H1 (cell line): ENCODE results near the gene ZNF681. TPM values are rescaled to one million over a fixed set of nuclear protein-coding genes. Genes with fewer than 3 reads are reported as not detected.

Experiments
- CBX8 ChIP-seq: fragments of 300-800, 300-1000 bp; sonication (generic); IDR thresholded peaks from 2 replicates; pipeline ENCODE4 v1.7.1; 2016; ENCODE audit warnings: low read depth, low read length, borderline replicate concordance
- EP300 ChIP-seq, 2 experiments: IDR thresholded peaks; 1 replicate in 1 of 2; 2 replicates in 1 of 2; pipeline ENCODE4 v1.6.1; 2011 to 2012; ENCODE audit warnings: low read depth in 2 of 2, low read length in 2 of 2, mild to moderate bottlenecking in 2 of 2, borderline replicate concordance in 1 of 2, inconsistent platforms in 1 of 2, moderate library complexity in 1 of 2
- HDAC6 ChIP-seq: IDR thresholded peaks from one replicate; pipeline ENCODE4 v1.7.1; 2012; ENCODE audit warnings: low read depth, mild to moderate bottlenecking, inconsistent platforms, low read length, moderate library complexity
- KDM4A ChIP-seq: IDR thresholded peaks from one replicate; pipeline ENCODE4 v1.7.1; 2012; ENCODE audit warnings: low read depth, mild to moderate bottlenecking, moderate library complexity, low read length, inconsistent platforms; ENCODE audit not compliant: severe bottlenecking
- SAP30 ChIP-seq: fragments of 300-600 bp; sonication (generic); IDR thresholded peaks from 2 replicates; pipeline ENCODE4 v1.7.1; 2012; ENCODE audit warnings: low read length, moderate library complexity, mild to moderate bottlenecking, inconsistent platforms; ENCODE audit not compliant: insufficient read depth, insufficient replicate concordance
- YY1 ChIP-seq: IDR thresholded peaks from 2 replicates; pipeline ENCODE4 v1.6.1; 2011; ENCODE audit warnings: low read depth, mild to moderate bottlenecking, low read length
- polyA plus RNA-seq, 7 experiments: library from polyadenylated mRNA; depleted of rRNA in 3 of 7; stranded (reverse) in 5 of 7; unstranded in 2 of 7; fragments of >200 nt in 5 of 7; fragments of 200-250 nt in 2 of 7; gene quantifications; 1 replicate in 5 of 7; 2 replicates in 1 of 7; 4 replicates in 1 of 7; pipeline versions ENCODE4 v1.2.1 to v1.2.3, GENCODE V29; 2011 to 2013; ENCODE audit warnings: missing spikeins in 2 of 7, mixed read lengths in 2 of 7
- total RNA-seq: library from RNA; stranded (reverse); fragmentation: NEBNext Ultra II Directional; extraction: Animal tissue kit (Norgen Biotek cat#: 25700); gene quantifications from 2 replicates; pipeline ENCODE4 v1.2.1, GENCODE V29; 2021

The ZNF681 gene
- total and polyA plus RNA-seq, 2 of the 8 experiments (the other 6 are each of a cell fraction or from before 2014, with no cell fraction given), result 1.1 to 6.8 TPM

- TF ChIP-seq CBX8 (no peak), EP300 (IDR thresholded peaks at IDR 0.05; ENCODE audit: borderline replicate concordance in 1 of 2, low read depth in 2 of 2, low read length in 2 of 2) (no peak), YY1 (no peak), HDAC6 (no peak), KDM4A (no peak), SAP30 (no peak)
Observed at GRCh38 chr19:23769691-23770468, 11.2 kb upstream of the ZNF681 start (continued).
